ENCODE measurements around the gene MRPL23. TPM values are rescaled to one million over a fixed set of nuclear protein-coding genes. Genes with fewer than 3 reads are reported as not detected.

The MRPL23 gene
- total RNA-seq, 2 experiments from 2014 or later: 134 to 145 TPM

DNA sequence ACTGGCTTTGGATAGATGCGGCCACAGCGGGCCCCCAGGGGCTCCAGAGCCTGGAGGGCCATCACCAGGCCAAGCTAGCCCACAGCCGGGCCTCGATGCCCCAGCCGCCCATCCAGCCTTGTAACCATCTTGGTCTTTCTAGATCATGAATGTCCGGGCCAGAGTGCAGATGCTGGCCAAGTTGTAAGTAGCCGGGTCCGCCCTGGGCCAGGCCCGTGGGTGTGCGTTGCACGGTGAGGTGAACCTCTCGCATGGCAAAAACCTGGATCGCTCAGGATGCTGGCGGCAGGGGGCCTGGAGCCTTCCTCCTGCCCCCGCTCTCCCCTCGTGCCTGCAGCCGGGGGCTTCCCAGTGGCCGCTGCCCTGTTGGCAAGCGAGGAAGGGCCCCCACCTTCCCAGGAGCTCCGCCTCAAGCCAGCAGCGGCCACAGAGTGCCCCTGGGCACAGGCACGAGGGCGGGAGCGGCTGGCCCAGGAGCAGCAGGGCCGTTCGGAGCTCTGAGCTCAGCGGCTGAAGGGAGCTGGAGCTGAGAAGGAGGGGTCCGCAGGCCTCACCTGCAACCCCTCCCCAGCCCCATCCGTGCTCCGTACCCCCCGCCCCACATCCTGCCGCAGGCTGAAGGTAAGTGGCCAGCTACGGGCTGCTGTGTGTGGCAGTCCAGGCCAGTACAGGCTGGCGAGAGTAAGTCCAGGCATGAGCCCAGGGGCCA is 10.9 kb upstream of the MRPL23 start:
- intact Hi-C loops (cut with micrococcal nuclease): loop anchor here (2.0 to 5.0 kb wide), 2 partner anchors 21 to 39 kb away; no protein-coding TSS in a partner anchor
- CTCF ChIA-PET: interaction anchor here (1.6 to 1.7 kb wide), 2 partner anchors 54 to 284 kb away, joined by 4 to 5 read pairs; no protein-coding TSS in a partner anchor
- Mint-ChIP-seq H3K27ac (no peak overlapping the region), H3K9me3 (no peaks in the 10 kb centered on the region), H3K4me3 (no peak overlapping the region), H3K27me3 (no peaks in the 10 kb centered on the region), H3K36me3 (ENCODE audit: low read depth) (no peaks in the 10 kb centered on the region), H3K4me1 (ENCODE audit: low read depth) (peaks cover 12% of the 10 kb centered on the region)
- TF ChIP-seq, protein P1, sequence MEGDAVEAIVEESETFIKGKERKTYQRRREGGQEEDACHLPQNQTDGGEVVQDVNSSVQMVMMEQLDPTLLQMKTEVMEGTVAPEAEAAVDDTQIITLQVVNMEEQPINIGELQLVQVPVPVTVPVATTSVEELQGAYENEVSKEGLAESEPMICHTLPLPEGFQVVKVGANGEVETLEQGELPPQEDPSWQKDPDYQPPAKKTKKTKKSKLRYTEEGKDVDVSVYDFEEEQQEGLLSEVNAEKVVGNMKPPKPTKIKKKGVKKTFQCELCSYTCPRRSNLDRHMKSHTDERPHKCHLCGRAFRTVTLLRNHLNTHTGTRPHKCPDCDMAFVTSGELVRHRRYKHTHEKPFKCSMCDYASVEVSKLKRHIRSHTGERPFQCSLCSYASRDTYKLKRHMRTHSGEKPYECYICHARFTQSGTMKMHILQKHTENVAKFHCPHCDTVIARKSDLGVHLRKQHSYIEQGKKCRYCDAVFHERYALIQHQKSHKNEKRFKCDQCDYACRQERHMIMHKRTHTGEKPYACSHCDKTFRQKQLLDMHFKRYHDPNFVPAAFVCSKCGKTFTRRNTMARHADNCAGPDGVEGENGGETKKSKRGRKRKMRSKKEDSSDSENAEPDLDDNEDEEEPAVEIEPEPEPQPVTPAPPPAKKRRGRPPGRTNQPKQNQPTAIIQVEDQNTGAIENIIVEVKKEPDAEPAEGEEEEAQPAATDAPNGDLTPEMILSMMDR (IDR thresholded peaks at IDR 0.05): no peak
- POLR2A ChIA-PET: interaction anchor here (0.5 kb wide), 1 partner anchor 323 kb away, joined by 3 read pairs; no protein-coding TSS in a partner anchor
- ATAC-seq (no peak), DNase-seq (no peak)

DNA sequence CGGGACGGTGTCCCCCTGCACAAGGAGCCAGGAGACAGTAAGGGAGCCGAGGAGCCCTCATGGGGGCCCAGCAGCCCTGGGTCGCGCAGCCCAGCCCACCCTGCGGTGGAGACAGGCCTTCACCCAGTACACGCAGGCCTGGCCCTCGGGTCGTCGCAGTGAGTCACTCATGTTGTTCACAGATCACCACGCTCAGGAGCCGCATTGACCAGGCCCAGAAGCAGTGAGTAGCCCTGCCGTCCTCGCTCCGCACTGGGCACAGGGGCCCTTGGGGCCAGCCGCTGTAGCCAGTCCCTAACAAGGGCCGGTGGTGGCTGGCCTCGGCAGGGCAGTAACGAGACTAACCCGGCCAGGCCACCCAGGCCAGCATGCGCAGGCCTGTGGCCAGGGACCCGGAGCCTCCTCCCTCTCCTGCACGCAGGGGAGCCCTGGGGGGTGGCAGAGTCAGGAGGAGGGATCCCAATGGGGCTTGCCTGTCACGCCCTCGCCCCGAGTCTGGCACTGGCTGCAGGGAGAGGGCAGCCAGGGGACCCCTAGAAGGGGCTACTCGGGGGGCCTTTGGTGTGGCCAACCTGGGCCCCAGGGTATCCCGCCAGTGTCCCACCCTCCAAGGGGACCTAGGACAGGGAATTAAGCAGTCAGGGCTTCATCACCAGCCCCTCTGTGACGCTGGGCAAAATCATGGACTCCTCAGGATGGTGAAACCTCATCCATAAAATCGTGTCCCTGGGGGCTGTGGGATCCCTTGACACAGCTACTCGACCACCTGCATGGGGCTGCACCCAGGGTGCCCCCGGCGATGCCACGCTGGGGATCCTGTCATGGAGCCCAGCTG is 10.1 kb upstream of the MRPL23 start:
- no peaks in the 10 kb centered on the region for H3K36me3 Mint-ChIP-seq (ENCODE audit: low read depth)
- intact Hi-C loops (cut with micrococcal nuclease): loop anchor here (2.0 to 5.0 kb wide), 2 partner anchors 22 to 40 kb away; no protein-coding TSS in a partner anchor
- ChIA-PET CTCF (interaction anchor here (1.1 to 1.7 kb wide), 2 partner anchors 55 to 104 kb away, joined by 3 to 5 read pairs; no protein-coding TSS in a partner anchor), POLR2A (no interaction called here)
- TF ChIP-seq, protein P1 (IDR thresholded peaks at IDR 0.05): no peak
- no peak overlapping the region for H3K4me3 Mint-ChIP-seq
- H3K27ac Mint-ChIP-seq: no peak overlapping the region
- no peak for DNase-seq
- no peak for ATAC-seq
- no peaks in the 10 kb centered on the region for H3K27me3 Mint-ChIP-seq
- peaks cover 12% of the 10 kb centered on the region for H3K4me1 Mint-ChIP-seq (ENCODE audit: low read depth)
- no peaks in the 10 kb centered on the region for H3K9me3 Mint-ChIP-seq

DNA sequence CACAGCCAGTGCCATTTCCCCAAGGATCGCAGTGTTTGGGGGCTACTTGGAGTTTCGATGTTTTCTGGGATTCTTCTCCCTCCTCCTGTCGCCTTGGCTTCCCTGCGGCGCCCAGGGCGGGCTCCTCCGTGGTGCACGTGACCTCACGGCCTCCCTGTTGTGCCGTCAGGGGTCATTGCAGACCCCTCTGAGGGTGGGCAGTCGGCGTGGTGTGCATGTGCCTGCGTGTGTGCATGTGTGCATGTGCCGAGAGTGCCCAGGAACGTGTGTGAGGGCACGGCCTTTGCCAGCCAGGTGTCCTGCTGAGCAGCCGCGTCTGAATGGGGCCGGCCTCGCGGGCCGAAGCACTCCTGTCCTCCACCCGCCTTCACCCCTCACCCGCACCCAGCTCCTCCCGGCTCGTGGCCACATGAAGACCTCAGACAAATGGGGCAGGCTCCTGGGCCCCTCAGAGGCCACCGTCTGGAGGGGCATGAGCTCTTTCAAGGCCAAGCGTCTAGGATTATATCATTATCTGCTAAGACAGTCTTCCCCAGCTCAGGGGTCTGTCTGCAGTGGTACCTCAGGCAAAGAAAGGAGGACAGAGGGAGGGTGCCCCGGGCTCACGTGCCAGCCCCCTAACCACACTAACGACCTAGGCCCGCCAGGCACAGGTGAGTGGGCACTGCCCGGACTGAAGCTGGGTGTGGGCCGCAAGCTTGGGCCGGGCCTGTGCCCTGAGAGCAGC is 9.4 kb upstream of the MRPL23 start:
- no peaks in the 10 kb centered on the region for H3K9me3 Mint-ChIP-seq
- POLR2A ChIA-PET: no interaction called here
- no peak overlapping the region for H3K4me3 Mint-ChIP-seq
- DNase-seq: peak; percentile 1
- no peak for ATAC-seq
- no peaks in the 10 kb centered on the region for H3K27me3 Mint-ChIP-seq
- intact Hi-C loops (cut with micrococcal nuclease): loop anchor here (2.0 to 5.0 kb wide), 2 partner anchors 23 to 40 kb away; no protein-coding TSS in a partner anchor
- H3K27ac Mint-ChIP-seq: no peak overlapping the region
- H3K36me3 Mint-ChIP-seq (ENCODE audit: low read depth): no peaks in the 10 kb centered on the region
- CTCF ChIA-PET: interaction anchor here (1.0 to 1.1 kb wide), 2 partner anchors 56 to 105 kb away, joined by 3 to 5 read pairs; no protein-coding TSS in a partner anchor
- peaks cover 12% of the 10 kb centered on the region for H3K4me1 Mint-ChIP-seq (ENCODE audit: low read depth)
- TF ChIP-seq, protein P1 (IDR thresholded peaks at IDR 0.05): no peak

DNA sequence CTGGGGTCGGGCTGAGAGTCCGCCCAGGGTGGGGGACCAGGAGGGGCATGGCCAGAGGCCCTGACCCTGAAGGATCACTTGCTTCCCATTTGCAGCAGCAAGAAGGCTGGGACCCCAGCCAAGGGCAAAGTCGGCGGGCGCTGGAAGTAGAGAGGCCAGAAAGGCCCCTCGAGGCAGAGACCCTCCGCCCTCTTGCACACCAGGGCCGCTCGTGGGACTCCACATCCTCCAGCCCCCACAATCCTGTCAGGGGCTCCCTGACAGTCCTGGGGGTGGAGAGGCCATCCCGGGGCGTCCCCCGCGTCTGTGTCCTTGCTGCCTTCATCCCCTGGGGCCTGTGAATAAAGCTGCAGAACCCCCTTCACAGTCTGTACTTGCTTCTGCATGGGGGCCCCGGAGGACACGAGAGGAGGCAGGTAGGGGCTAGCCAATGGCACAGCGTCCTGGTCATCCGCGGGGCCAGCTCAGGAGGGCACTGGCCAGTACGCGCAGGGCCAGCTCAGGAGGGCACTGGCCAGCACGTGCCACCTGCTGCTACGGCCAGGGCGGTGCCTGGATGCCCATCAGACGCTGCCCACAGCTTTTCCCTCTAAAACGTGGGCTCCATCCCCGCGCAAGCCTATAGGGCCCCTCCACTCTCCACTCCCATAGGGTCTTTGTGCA is 8.7 kb upstream of the MRPL23 start:
- no peaks in the 10 kb centered on the region for H3K9me3 Mint-ChIP-seq
- no peaks in the 10 kb centered on the region for H3K27me3 Mint-ChIP-seq
- peaks cover 12% of the 10 kb centered on the region for H3K4me1 Mint-ChIP-seq (ENCODE audit: low read depth)
- DNase-seq (peak; percentile 1), ATAC-seq (no peak)
- TF ChIP-seq, protein P1 (IDR thresholded peaks at IDR 0.05): no peak
- CTCF ChIA-PET: interaction anchor here (1.0 to 1.1 kb wide), 2 partner anchors 56 to 106 kb away, joined by 3 to 5 read pairs; no protein-coding TSS in a partner anchor
- H3K27ac Mint-ChIP-seq: no peak overlapping the region
- H3K4me3 Mint-ChIP-seq: no peak overlapping the region
- H3K36me3 Mint-ChIP-seq (ENCODE audit: low read depth): no peaks in the 10 kb centered on the region
- POLR2A ChIA-PET: no interaction called here
- intact Hi-C loops (cut with micrococcal nuclease): loop anchor here (5.0 kb wide), 1 partner anchor 41 kb away; no protein-coding TSS in a partner anchor
